HG03025 (cell line): ENCODE data around the gene KNOP1.
"Not testable (repeated sequence)": the region's sequence is repeated elsewhere in the genome, so short reads cannot be mapped to it uniquely, and the experiment has no call there.

ENCODE experiments used
- ATAC-seq: cut with Tn5 transposase; IDR thresholded peaks from one replicate; pipeline ENCODE4 v1.9.1; 2021; ENCODE audit warnings: mild to moderate bottlenecking, moderate library complexity; ENCODE audit not compliant: unreplicated experiment, low FRiP score

KNOP1 gene

GRCh38 chr16:19744670-19745069, 26.6 kb upstream of the KNOP1 start:
- ATAC-seq, result no peak

DNA sequence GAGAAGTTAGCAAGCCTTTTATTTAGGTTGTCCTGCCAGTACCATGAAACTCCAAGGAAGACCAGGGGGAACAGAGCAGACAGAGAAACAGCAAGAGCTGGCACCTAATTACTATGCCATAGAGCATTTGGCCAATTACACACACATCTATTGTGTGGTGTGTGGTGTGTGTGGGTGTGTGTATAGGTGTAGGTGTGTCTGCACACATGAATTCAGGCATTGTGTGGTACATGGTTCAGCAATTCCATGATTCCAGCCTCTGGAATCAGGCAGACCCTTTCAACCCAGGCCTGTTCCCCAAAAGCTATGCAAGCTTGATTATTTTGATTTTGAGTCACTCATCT, 25.8 kb upstream of the KNOP1 start:
- ATAC-seq, result no peak

- ATAC-seq, result no peak
Measured at GRCh38 chr16:19741354-19741753, 23.3 kb upstream of the KNOP1 start.

- ATAC-seq, result no peak
Measured at GRCh38 chr16:19737306-19738038, 19.4 kb upstream of the KNOP1 start.

DNA sequence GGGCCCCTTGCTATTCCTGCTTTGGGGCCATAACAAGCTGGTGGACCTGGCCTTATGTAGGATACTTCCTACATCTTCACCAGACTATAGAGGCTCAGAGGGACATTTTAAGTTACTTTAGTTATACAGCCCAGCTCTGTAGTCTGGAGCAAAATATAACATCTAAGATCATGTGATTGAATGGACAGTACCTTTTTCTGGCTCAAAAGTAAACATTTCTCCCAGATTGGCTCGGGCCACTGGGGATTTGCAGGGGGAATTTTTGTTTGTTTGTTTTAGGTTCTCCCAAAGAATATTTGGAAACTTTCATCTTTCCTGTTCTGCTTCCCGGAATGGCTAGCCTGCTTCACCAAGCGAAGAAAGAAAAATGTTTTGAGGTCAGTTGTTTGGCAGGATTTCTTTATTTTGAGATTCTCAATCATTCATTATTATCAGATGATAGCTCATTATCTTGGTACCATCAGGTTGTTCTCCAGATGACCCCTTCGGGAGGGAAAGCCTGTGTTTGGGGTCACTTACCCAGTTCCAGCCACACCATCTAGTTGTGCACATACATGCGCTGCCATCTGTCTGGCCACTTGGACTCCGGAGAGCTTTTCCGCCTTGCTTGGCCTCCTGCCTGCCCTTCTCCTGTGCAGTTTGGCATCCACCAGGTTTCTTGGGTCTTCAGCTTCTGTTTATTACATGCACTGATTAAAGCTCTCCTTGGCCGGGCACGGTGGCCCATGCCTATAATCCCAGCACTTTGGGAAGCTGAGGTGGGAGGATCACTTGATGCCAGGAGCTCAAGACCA, 17.2 kb upstream of the KNOP1 start:
- ATAC-seq, result no peak

- ATAC-seq, result no peak
Measured at GRCh38 chr16:19733551-19733950, 15.5 kb upstream of the KNOP1 start.

- ATAC-seq, result no peak
Measured at GRCh38 chr16:19728636-19728965, 10.6 kb upstream of the KNOP1 start.

DNA sequence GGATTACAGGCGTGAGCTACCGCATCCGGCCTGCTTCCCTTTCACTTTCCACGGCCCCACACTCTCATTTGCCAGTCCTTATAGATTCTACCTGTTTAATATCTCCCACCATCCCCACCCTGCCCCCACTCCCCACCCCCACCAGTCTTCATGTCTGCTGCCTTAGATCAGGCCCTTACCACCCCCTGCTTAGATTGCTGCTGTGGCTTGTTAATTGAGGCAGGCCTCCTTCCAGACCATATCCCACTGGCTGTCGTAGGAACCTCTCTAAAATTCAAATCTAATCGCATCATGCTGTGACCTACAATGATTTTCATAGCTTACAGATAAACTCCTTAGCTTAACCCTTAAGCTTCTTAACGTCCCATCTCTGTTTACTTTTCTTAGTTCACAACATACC, 5.0 kb upstream of the KNOP1 start:
- no peak for ATAC-seq

DNA sequence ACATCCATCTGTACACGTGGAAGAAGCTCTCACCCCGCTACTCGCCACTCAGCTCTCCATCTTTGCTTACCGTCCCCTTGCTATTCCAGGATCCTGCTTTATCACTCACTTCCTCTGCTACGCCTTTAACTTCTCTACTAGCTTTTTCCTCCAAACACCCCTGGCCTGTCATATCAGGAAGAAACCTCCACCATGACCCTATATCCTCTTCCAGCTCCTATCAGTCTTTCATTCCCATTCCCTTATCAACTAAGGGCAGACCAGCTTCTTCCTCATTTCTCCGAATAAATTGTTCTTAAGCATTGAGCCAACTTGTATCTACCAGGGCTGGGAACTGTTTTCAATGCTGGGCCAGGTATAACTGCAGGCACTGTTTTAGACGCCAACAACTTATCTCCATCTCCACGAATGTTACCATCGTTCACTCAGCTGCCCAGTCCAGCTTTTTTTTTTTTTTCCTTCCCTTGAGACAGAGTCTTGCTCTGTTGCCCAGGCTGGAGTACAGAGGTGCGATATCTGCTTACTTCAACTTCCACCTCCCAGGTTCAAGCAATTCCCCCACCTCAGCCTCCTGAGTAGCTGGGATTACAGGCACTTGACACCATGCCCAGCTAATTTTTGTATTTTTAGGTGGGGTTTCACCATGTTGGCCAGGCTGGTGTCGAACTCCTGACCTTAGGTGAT, 4.4 kb upstream of the KNOP1 start:
- no peak for ATAC-seq

GRCh38 chr16:19718624-19718965, 568 bp upstream of the KNOP1 start:
- ATAC-seq, result no peak

DNA sequence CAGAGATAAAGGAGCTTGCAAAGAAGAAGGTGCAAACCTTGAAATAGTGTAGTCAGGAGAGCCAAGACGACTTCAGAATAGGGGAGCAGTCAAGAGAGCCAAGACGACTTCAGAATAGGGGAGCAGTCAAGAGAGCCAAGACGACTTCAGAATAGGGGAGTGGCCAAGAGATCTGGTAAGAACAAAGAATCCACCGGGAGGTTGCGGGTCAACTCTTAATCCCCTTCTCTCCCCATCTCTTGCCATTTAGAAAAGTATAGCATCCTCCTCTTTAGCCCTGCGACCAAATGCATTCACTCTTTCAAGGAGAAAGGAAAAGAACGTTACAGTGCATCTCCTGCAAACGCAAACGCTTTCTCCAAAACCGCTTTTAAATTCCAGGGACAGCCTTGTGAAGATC, 713 bp downstream of the KNOP1 start:
- ATAC-seq, result no peak

DNA sequence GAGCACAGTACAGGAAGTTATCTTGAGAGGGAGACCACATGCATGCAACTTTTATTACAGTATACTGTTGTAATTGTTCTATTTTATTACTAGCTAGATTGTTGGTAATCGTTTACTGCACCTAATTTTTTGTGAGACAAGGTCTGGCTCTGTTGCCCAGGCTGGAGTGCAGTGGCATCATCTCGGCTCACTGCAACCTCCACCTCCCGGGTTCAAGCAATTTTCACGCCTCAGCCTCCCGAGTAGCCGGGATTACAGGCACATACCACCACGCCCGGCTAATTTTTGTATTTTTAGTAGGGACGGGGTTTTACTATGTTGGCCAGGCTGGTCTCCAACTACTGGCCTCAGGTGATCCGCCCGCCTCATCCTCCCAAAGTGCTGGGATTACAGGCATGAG, 1.3 kb downstream of the KNOP1 start:
- ATAC-seq, result not testable (repeated sequence)

GRCh38 chr16:19716183-19716582, 1.8 kb downstream of the KNOP1 start:
- no peak for ATAC-seq

DNA sequence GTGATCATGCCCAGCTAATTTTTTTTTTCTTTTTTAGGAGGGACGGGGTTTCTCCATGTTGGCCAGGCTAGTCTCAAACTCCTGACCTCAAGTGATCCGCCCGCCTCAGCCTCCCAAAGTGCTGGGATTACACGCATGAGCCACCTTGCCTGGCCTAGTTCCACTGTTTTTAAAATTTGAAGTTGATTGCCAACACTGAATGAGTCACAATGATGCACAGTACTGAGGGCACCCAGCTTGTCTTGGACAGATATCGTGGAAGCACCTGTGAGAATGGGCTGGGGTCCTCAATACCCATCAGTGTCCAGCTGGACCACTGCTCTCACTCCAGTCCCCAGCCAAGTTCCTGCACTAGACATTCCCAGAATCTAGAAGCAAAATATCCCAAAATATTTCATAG, 2.5 kb downstream of the KNOP1 start:
- ATAC-seq, result no peak

GRCh38 chr16:19713697-19714096, 4.3 kb downstream of the KNOP1 start:
- ATAC-seq, result no peak

DNA sequence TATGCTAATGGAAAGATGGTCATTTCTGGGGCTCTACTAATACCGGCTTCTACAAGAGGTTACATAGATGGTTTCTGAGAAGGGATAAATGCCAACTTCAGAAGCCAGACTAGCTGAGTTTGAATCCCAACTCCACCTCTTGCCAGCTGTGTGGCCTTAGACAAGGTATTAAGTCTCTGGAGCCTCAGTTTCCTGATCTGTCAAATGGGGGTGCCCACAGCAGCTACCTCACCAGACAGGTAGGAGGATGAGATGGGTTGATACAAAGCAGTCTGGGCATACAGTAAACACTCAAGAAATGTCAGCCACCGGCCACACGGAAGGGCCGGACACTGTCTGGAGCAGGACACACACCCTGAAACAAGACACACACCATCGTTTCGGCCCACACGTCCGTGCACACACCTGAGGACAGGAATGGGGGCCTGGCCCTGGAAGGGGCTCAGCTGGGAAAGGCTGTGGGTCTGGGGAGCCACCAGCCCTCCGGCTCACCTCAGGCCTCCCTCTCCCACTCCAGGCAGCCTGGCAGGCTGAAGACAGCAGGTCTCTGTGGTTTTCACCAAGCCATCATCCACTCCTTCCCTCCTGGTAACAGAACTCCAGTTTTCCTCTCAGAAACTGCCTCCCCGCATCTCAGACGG, 5.5 kb downstream of the KNOP1 start:
- ATAC-seq, result no peak

GRCh38 chr16:19711643-19712042, 6.4 kb downstream of the KNOP1 start:
- no peak for ATAC-seq

- ATAC-seq, result no peak
Measured at GRCh38 chr16:19710991-19711545, 7.0 kb downstream of the KNOP1 start.

- ATAC-seq, result no peak
Measured at GRCh38 chr16:19710191-19710908, 7.7 kb downstream of the KNOP1 start.

DNA sequence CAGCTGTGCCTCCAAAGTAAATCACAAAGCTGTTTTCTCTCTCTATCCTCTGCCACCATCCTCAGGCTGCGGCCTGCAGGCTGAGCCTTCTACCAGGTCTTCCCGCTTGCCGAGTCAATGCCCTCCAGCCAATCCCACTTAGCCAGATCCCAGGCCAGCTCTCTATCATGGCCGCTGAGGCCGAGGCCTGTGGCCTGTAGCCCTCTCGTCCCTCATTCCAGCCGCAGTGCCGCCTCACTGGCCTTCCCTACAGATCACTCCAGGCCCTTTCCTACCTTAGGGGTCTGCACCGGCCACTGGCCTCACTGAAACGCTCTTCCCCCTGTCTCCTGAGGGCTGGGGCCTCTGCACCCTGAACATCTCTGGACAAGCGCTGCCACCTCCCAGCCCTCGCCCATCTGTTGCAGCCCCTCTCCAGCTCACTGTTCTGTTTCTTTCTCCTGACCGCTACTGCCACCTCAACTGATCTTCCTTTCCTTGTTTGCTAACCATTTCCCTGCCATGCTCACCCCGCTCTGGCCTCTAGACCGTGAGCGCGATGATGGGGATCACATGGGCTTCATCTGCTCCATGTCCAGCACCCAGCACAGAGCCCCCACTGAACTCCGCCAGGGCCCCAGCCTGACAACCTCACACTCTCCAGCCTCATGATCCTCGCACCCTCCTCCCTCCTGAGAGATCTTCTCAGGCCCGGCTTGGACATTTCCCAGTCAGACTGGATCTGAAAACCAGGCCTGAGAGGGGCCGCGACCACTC, 8.5 kb downstream of the KNOP1 start:
- no peak for ATAC-seq
